ENCODE results near the gene SLC30A2. TPM values are rescaled to one million over a fixed set of nuclear protein-coding genes. Genes with fewer than 3 reads are reported as not detected.

SLC30A2 gene
- total RNA-seq, 1 donor from 2014 or later = 0.33 TPM

DNA sequence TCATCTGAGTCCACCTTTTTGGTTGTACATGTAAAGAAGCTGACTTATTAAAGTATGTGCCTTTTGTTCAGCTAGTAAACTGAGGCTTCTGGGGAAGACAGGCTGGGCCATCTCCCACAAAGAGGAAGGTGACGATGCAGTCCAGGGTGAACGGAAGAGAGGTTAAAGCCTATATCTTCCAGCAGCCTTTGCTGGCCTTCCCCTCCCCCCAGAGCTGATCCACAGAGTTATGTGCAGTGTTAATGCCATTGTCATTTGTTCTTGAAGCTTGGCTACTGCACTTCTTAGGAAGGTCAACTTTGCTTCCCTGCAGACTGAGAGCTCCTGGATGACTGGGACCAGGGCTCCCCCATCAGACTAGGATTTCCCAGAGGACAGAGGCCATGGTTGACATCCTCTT is 2.2 kb downstream of the SLC30A2 start:
- ATAC-seq (no peak), DNase-seq (ENCODE audit: low spot score) (no peak)

DNA sequence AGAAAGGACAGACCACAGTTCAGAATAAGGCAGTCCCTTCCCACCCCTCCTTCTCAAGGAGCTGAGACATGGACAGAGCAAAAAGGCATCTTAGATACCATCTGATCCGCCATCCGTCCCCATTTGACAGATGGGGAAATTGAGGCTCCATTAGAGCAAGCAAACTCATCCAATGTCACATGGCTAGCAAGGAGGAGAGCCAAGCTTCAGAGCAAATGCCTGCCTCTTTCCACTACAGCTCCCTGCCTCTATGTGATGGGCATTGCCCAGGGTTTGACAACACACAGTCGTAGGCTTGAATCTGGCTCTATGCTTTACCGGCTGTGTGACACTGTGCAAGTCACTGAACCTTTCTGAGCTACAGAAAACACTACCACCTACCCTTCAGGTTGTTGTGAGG is 3.9 kb downstream of the SLC30A2 start:
- no peak for ATAC-seq
- DNase-seq (ENCODE audit: low spot score) = no peak

DNA sequence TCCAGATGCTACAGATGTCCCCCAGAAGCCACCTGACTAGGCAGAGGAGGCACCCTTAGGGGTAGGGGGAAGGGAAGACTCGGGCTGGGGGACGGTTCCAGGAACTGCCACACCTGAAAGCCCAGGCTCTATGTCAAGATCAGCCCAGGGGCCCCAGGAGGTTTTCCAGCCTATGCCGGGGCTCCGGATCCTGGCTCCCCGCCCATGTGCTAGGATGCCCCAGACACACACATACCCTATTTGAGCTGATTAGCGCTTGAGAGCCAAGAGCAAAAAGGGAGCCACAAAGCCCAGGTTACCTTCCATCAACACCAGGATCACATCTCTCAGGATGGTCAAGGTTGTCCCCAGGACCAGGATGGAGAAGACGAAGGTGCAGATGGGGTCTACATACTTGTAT is 4.5 kb downstream of the SLC30A2 start:
- ATAC-seq = no peak
- DNase-seq (ENCODE audit: low spot score) = no peak

DNA sequence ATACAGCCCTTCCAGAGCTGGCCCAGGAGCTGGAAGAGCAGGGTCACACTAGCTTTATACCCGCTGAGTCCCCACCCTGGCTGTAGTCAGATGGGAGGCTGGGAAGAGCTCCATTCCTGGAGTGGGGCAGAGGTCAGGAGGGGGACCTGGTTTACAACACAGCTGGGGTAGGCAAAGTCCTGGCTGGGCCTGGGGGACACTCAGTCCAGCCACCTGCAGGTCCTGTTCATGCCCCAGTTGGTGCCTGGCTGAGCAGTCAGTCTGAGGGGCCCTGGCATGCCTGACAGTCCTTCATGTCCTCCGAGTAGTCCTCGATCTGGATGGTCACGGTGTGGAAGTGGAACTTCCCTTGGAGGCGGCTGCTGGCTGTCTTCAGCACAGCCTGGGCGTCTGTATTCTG is 7.0 kb downstream of the SLC30A2 start:
- no peak for DNase-seq (ENCODE audit: low spot score)
- ATAC-seq = no peak

DNA sequence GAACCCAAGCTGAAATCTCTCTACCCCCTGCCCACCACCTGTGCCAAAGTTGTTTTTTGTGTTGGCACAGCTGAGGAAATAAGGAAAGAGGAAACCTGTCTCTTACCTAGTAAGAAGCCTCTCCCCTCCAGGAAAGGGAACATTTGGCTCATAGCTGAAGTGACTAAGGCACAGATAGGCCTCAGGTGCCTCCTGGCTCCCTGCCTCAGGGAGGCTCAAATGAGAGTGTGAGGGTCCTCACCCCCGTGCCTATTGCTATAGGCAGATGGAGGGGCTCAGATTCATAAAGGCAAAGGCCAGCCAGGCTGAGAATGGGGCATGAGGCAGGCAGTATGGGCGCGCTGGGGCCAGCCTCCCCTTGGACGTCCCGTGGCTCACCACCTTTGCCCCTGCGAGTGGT is 7.4 kb downstream of the SLC30A2 start:
- ATAC-seq = no peak
- DNase-seq (ENCODE audit: low spot score) = no peak

DNA sequence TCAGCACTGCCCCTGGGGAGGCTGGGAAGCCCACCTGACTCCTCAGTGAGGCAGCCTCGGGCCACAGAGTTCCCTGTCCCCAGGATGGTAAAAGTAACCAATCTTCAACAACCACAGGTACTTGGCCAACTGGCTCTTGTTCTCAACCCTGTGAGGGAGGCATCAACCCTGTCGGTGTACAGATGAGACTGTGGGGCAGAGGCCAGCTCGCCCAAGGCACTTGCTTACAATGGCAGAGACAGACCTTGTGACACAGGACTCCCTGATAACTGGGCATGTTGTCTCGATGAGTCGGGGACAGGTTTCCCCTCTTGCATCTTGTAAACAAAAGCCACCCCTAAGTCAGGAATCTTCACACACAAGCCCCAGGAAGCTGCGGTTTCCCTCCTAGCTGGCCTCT is 8.0 kb downstream of the SLC30A2 start:
- no peak for ATAC-seq
- no peak for DNase-seq (ENCODE audit: low spot score)

DNA sequence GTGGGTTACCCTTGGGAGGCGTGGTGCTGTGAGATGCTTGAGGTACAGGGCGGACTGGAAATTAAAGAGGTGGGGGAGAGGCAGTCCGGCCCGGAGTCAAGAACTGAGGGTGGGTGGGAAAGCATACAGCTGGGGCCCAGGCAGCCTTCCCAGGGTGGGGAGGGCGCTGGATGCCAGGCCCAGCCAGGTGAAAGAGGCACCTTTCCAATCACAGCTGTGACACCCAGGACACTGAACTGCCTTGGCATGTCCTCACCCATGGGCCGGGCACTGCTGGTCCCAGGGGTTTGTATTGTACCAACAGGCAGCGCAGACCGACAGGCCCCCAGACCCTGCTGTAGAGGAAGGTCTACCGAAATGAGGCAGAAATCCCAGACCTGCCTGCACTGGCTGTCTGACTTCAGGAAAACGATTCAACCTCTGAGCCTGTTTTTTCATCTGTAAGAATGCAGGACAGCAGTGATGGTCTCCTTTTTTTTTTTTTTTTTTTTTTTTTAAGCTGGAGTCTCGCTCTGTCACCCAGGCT is 9.1 kb downstream of the SLC30A2 start:
- no peak for DNase-seq (ENCODE audit: low spot score)
- ATAC-seq = no peak

DNA sequence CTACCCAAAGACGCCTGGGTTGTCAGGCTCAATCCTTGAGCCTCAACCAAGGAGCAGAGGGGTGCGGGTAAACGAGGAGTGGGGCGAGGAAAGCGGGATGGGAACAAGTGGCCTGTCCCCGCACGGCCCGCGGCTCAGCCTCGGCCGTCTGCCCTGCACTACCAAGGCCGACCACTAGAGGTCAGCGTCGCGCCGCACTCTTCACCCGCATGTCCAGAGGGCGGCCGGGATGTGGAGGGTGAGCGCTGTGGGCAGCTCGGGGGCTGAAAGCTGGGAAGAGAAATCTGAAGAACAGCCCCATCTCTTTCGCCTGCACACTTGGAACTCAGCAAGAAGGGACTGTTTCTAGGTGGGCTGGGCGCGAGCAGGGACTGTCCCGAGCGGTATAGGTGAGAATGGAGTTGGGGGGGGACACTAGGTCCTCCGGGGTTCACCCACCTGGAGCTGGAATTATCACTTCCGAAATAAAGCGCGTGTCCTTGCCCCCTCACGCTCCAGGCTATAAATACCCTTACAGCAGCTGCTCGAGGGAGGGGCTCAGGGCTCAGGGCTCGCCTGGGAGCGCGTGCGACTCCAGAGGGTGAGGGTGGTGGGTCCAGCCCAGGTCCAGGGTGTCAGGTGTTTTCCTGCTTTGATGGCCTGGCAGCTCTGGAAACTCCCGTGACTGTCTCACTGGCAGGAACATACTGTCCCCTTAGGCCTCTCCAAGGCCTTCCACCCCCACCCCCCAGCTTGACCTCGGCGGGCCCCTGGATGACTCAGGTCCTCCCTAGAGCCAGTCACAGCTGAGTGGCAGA is 9.8 kb downstream of the SLC30A2 start:
- DNase-seq (ENCODE audit: low spot score) = peak; percentile 82
- ATAC-seq = peak; percentile 93

DNA sequence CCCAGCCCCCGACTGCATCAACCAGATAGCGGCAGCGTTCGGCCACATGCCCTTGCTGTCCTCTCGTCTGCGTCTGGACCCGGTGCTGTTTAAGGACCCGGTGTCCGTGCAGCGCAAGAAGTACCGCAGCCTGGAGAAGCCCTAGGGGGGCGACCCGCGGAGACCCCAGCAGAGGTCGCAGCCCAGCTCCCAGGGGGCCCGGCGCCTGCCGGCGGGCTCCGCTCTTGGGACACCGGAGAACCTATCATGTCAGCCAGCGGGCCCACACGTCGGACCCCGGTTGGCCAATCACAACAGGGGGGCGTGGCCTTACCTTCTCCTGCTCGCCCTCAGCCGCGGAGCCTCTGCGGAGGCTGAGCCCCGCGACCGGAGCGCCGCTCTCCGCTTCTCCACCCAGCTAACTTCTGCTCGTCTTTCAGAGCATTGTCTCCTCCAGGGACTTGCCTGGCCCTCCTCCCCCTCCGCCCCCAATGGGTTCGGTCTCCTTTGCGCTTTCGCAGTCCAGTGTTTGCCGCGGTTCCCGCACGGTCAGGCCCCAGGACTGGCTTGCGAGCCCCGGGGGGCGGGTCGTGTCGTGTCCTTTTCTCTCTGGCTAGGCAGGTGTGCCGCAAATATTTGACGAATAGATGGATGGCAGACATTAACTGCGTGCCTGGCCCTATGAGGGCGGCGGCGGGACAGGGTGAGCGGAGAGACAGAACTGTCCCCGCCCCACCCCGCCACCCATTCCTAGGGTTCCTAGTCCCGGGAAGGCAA is 10.5 kb downstream of the SLC30A2 start:
- peak; percentile 93 for DNase-seq (ENCODE audit: low spot score)
- ATAC-seq = peak; percentile 95

DNA sequence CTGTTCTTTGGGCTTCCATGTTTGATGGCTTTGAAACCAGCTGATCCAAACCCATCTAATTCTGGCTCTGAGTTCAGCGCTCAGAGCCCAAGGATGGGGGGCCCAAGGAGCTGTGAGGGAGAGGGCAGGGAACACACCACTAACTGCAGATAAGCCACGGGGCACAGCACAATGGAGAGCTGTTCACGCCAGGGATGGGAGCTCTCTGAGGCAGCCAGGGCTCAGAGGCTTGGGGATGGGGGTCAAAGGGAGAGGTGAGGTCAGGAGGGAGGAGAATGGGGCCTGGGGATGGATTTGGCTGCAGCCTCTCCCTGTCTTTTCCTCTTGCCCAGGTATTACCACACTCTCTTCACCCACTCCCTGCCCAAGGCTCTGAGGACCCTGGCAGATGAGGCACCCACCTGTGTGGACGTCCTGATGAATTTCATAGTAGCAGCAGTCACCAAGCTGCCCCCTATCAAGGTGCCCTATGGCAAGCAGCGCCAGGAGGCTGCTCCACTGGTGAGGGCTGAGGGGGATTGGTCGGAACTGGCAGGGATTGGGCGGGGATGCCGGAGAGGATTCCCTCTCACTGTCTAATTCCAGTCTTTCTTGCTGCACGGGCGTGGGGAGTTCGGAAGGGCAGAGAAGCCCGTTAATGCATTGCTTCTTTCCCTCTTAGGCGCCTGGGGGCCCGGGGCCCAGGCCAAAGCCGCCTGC is 11.3 kb downstream of the SLC30A2 start:
- ATAC-seq (no peak), DNase-seq (ENCODE audit: low spot score) (no peak)

DNA sequence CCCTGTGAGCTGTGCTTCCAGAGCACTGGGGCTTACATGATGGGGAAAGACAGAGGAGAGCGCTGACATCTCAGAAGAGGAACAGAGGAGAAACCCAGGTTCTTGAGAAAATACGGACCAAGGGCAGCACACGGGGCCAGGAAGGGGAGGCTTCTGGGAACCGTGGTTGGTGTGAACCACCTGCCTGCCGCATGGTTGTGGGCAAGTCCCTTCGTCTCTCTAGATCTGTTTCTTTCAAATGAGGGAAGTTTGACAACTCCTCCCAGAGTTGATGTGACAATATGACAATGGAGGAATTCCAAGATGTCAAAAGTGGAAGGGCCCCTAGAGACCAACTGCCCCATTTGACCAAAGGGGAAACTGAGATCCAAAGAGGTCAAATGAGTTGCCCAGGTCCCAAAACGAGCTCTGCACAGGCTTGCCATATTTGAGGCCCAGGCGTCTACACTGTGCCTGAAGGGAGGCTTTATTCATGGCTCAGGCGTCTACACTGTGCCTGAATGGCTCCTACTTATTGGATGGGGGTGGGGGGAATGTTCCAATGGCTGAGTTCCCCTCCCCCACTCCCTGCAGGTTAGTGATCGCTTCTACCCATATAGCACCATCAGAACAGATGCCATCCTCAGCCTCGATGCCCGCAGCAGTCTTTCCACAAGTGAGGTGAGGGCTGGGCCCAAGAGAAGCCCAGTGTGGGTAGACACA is 13.1 kb downstream of the SLC30A2 start:
- ATAC-seq (no peak), DNase-seq (ENCODE audit: low spot score) (no peak)

DNA sequence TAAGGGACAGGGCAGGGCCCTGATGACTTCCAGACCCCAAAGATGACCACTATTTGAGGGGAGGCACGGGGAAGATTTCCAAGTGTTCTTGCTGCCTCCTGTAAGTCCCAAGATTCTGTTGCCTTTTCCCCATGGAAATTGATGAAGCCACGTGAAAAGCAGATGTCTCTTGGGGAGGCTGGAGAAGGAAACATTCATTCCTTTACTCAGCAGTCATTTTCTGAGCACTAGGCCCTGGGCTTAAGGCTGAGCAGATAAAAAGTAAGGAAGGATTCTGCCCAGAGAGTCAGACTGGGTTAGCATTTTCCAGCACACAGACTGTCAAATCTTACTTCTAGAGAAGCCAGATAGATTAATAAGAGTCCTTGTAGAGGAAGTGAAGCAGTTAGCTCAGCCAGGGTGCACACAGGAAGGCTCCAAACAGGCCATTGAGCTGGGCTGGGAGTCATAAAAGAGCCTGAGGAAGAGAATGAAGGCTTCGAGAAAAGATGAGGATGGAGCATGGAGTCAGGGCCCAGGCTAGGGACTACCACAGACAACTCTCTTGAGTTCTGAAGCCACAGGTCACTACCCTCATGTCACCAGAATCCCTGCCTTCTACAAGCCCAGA is 14.2 kb downstream of the SLC30A2 start:
- ATAC-seq = no peak
- DNase-seq (ENCODE audit: low spot score) = no peak

DNA sequence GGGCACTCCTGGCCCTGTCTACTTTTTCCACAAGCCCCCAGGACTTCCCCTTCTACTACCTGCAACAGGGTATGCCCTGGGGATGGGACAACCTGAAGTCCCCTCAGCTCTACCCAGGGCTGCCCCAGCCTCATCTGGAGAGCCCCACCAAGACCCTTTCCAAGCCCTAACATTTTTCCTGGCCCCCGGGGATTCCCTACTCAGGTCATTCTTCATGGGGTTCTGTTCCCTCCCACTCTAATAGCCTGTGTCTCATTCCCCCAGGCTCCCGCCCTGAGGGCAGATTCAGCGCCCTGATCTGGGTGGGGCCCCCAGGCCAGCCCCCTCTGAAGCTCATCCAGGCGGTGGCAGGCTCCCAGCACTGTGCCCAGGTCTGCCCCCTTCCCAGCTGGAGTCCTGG is 14.7 kb downstream of the SLC30A2 start:
- DNase-seq (ENCODE audit: low spot score) = no peak
- no peak for ATAC-seq

DNA sequence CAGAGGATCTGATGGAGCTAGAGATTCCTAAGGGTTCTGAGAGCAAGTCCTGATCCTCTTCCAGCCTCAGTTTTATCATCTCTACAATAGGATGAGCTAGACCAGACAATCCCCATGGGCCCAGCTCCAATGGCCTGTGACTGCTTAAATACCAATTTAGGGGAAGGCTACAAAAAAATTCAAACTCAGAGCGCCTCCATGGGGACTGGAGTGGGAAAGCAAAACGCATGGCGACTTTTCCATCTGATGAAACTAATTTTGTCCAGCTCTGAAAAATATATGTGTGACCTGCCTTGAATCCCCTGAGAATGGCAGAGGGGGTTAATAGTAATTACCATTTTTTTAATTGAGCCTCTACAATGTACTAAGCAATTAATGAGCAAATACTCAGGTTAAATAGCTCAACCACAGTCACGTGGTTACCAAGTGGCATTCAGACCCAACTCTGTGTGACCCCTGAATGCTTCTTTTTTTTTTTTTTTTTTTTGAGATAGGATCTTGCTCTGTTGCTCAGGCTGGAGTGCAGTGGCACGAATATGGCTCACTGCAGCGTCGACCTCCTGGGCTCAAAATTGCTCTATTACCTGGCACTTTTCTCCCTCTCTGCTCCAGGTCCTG is 15.9 kb downstream of the SLC30A2 start:
- no peak for DNase-seq (ENCODE audit: low spot score)
- ATAC-seq = no peak

DNA sequence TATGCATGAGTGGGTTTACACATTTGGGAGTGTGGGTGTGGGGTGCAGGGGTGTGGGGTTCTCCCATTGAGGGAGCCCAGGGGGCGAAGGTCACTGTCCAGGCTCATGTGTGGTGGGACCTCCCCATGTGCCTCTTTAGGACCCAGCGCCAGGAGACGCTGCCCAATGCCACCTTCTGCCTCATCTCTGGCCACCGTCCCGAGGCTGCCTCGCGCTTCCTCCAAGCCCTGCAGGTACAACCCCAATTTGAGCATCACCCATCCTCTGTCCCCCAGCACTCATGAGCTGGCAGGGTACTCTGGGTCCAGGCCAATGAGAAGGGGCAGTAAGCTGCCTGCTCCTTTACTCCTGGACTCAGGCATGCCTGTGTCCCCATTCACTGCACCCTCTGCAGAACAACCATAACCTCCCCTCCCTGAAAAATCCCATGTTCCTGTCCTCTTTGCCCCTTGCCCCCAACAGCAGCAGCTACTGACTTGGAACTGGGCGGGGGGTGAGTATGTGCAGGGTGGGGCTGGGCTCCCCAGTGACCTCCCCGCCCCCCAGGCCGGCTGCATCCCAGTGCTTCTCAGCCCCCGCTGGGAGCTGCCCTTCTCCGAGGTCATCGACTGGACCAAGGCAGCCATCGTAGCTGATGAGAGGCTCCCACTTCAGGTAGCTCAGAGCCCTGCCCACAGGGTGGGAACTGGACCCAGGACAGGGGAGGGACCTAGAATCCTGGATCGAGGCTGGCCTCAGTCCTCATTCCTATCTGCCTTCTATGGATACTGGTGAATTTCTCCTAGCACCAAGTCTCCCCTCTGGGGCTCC is 16.7 kb downstream of the SLC30A2 start:
- ATAC-seq = no peak
- DNase-seq (ENCODE audit: low spot score) = no peak

DNA sequence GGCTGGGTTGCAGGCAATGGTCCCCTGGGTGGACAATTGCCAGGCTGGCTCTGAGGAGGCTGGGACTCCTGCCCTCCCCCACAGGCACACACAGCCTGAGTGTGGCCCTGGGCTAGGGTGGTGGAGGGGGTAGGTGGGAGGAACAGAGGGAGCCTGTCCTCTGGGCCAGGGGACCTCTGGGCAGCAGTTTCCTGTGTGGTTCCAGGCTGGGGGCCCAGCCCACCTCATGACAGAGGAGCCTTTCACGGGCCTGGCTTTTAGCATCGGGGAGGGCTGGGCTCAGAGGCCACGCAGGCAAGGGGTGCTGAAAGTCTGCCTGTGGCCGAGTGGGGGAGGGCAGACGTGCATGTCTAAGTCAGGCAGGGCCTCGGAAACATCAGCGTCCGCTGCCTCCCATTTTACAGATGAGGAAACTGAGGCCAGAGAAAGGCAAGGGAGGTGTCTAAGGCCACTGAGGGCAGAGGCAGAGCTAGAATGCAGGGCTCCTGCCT is 17.4 kb downstream of the SLC30A2 start:
- no peak for DNase-seq (ENCODE audit: low spot score)
- no peak for ATAC-seq

DNA sequence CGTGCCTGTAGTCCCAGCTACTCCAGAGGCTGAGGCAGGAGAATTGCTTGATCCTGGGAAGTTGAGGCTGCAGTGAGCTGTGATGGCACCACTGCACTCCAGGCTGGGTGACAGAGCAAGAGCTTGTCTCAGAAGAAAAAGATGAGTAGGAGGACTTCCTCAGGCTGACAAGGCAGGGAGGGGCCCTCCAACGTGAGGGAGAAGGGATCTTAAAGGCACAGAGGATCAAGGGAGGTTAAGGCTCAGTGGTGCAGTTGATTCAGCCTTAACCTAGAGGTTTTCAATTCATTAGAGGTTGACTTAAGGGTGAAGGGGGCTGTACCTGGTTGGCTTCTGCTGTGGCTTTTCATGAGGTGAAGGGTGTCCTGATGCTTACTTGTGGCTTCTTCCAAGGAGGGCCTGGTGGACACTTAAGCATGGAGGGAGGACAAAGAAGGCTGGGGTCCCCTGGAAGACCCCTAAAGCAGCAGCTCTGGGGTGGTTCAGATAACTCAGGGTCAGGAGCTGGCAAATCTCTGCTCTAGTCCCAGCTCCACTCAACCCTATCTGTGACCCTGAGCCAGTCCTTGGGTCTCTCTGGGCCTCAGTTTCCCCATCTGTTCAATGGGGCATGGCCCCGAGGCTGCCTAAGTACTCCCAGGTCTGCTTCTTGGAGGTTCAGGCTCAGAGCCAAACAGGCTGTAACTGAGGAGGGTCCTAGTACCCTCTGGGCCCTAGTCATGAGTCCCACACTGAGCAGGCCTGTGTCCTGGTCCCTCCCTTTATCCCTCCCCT is 18.0 kb downstream of the SLC30A2 start:
- no peak for DNase-seq (ENCODE audit: low spot score)
- no peak for ATAC-seq

DNA sequence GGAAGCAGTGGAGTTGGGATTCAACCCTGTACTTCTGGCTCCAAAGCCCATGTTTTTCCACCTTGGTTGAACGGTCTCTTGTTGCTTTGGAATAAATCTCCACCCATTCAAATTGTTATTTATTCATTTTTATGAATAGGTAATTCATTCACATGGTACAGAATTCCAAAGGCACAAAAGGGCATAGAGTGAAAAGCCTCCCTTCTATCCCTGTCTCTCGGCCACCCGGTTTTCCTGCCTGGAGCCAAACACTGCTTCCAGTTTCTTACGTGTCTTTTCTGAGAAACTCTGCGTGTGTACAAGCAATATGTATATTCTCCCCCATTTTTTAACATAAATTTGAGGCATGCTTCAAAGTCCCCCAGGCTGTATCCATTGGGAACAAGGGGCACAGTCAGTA is 20.4 kb downstream of the SLC30A2 start:
- no peak for ATAC-seq
- DNase-seq (ENCODE audit: low spot score) = no peak
